ENCODE measurements around the gene ATOSA. TPM values are rescaled to one million over a fixed set of nuclear protein-coding genes. Genes with fewer than 3 reads are reported as not detected.

The ATOSA gene
- total RNA-seq, 2 experiments from 2014 or later = 137 TPM

GRCh38 chr15:52699457-52699856 lies 20.3 kb upstream of the ATOSA start:
- Mint-ChIP-seq H3K27ac (no peak overlapping the region), H3K27me3 (peaks cover 11% of the 10 kb centered on the region), H3K4me3 (no peak overlapping the region), H3K4me1 (ENCODE audit: low read depth) (no peaks in the 10 kb centered on the region), H3K9me3 (no peaks in the 10 kb centered on the region), H3K36me3 (ENCODE audit: low read depth) (no peaks in the 10 kb centered on the region)
- Histone ChIP-seq H3K4me1 (ENCODE audit: insufficient read depth, low read length) (no peaks in the 10 kb centered on the region), H3K27me3 (ENCODE audit: control insufficient read depth in 1 of 2, insufficient read depth in 2 of 2, low read length in 2 of 2) (no peaks in the 10 kb centered on the region), H3K27ac (ENCODE audit: low read depth in 1 of 2, low read length in 2 of 2) (no peak overlapping the region), H3K9me3 (ENCODE audit: control insufficient read depth in 1 of 2, insufficient read depth in 1 of 2, low read length in 2 of 2) (no peaks in the 10 kb centered on the region), H3K36me3 (ENCODE audit: insufficient read depth, low read length) (no peaks in the 10 kb centered on the region), H3K4me3 (ENCODE audit: low read length) (no peak overlapping the region)
- CTCF ChIA-PET = no interaction called here
- DNase-seq = no peak
- ATAC-seq (ENCODE audit: poor library complexity) = no peak
- TF ChIP-seq CTCF (IDR thresholded peaks at IDR 0.05) = no peak
- intact Hi-C loops (cut with DNase I, micrococcal nuclease) = no loop called here
- POLR2A ChIA-PET = no interaction called here

- ChIA-PET CTCF (no interaction called here), POLR2A (no interaction called here)
- TF ChIP-seq CTCF (IDR thresholded peaks at IDR 0.05) = no peak
- H3K27me3 ChIP-seq (ENCODE audit: control insufficient read depth in 1 of 2, insufficient read depth in 2 of 2, low read length in 2 of 2) = no peaks in the 10 kb centered on the region
- Mint-ChIP-seq H3K27me3 (peaks cover 11% of the 10 kb centered on the region), H3K36me3 (ENCODE audit: low read depth) (no peaks in the 10 kb centered on the region), H3K27ac (no peak overlapping the region), H3K4me1 (ENCODE audit: low read depth) (no peaks in the 10 kb centered on the region), H3K9me3 (no peaks in the 10 kb centered on the region), H3K4me3 (no peak overlapping the region)
- no peak overlapping the region for H3K27ac ChIP-seq (ENCODE audit: low read depth in 1 of 2, low read length in 2 of 2)
- ATAC-seq (ENCODE audit: poor library complexity) = no peak
- no peaks in the 10 kb centered on the region for H3K36me3 ChIP-seq (ENCODE audit: insufficient read depth, low read length)
- no peaks in the 10 kb centered on the region for H3K4me1 ChIP-seq (ENCODE audit: insufficient read depth, low read length)
- DNase-seq = no peak
- intact Hi-C loops (cut with DNase I, micrococcal nuclease) = no loop called here
- no peaks in the 10 kb centered on the region for H3K9me3 ChIP-seq (ENCODE audit: control insufficient read depth in 1 of 2, insufficient read depth in 1 of 2, low read length in 2 of 2)
- H3K4me3 ChIP-seq (ENCODE audit: low read length) = no peak overlapping the region
Observed at GRCh38 chr15:52698514-52698913, 19.3 kb upstream of the ATOSA start.

- H3K4me3 ChIP-seq (ENCODE audit: low read length) = no peak overlapping the region
- H3K27me3 ChIP-seq (ENCODE audit: control insufficient read depth in 1 of 2, insufficient read depth in 2 of 2, low read length in 2 of 2) = no peaks in the 10 kb centered on the region
- H3K4me3 Mint-ChIP-seq = no peak overlapping the region
- no peaks in the 10 kb centered on the region for H3K4me1 ChIP-seq (ENCODE audit: insufficient read depth, low read length)
- H3K27ac ChIP-seq (ENCODE audit: low read depth in 1 of 2, low read length in 2 of 2) = no peak overlapping the region
- no peaks in the 10 kb centered on the region for H3K36me3 Mint-ChIP-seq (ENCODE audit: low read depth)
- no peaks in the 10 kb centered on the region for H3K9me3 ChIP-seq (ENCODE audit: control insufficient read depth in 1 of 2, insufficient read depth in 1 of 2, low read length in 2 of 2)
- CTCF ChIA-PET = interaction anchor here (0.6 kb wide), 1 partner anchor 35 kb away, joined by 3 read pairs; no protein-coding TSS in a partner anchor
- intact Hi-C loops (cut with DNase I, micrococcal nuclease) = no loop called here
- ATAC-seq (ENCODE audit: poor library complexity) = no peak
- no peaks in the 10 kb centered on the region for H3K9me3 Mint-ChIP-seq
- POLR2A ChIA-PET = no interaction called here
- H3K4me1 Mint-ChIP-seq (ENCODE audit: low read depth) = no peaks in the 10 kb centered on the region
- DNase-seq = no peak
- H3K27ac Mint-ChIP-seq = no peak overlapping the region
- H3K27me3 Mint-ChIP-seq = peaks cover 7% of the 10 kb centered on the region
- H3K36me3 ChIP-seq (ENCODE audit: insufficient read depth, low read length) = no peaks in the 10 kb centered on the region
- TF ChIP-seq CTCF (IDR thresholded peaks at IDR 0.05) = no peak
Observed at GRCh38 chr15:52697051-52697450, 17.9 kb upstream of the ATOSA start.
